Gastrocnemius medialis (tissue), 4 donors: ENCODE results near the gene ATF6. TPM values are rescaled to one million over a fixed set of nuclear protein-coding genes. Genes with fewer than 3 reads are reported as not detected.

ENCODE experiments used
- ATAC-seq, 2 donors: fragments of 150-250 bp; one replicate each; pipeline ENCODE4 v1.9.1; 2016
- DNase-seq, 2 donors: peaks; one replicate each; pipeline ENCODE4 v3.0.0-alpha.2; 2019
- H3K27ac ChIP-seq, 4 donors: fragments of 200-600 bp; sonication (generic); 1 replicate in 1 of 4; 2 replicates in 3 of 4; pipeline ENCODE4 v1.5.1; 2016 to 2018; ENCODE audit warnings: mild to moderate bottlenecking in 2 of 4, moderate library complexity in 1 of 4
- H3K27me3 ChIP-seq, 3 donors: fragments of 200-600 bp; sonication (generic) in 2 of 3; 1 replicate in 1 of 3; 2 replicates in 2 of 3; pipeline versions ENCODE4 v1.5.1 to v1.6.0; 2016 to 2019; ENCODE audit warnings: mild to moderate bottlenecking in 1 of 3, moderate library complexity in 1 of 3
- H3K36me3 ChIP-seq, 2 donors: fragments of 200-600 bp; sonication (generic) in 1 of 2; one replicate each; pipeline ENCODE4 v1.5.1; 2017 to 2018
- H3K4me1 ChIP-seq, 2 donors: fragments of 200-600 bp; sonication (generic) in 1 of 2; one replicate each; pipeline ENCODE4 v1.5.1; 2016 to 2017; ENCODE audit warnings: mild to moderate bottlenecking in 2 of 2
- H3K4me3 ChIP-seq, 4 donors: fragments of 200-600 bp; sonication (generic) in 3 of 4; 1 replicate in 1 of 4; 2 replicates in 3 of 4; pipeline ENCODE4 v1.5.1; 2016 to 2019; ENCODE audit warnings: mild to moderate bottlenecking in 2 of 4
- H3K9me3 ChIP-seq, 3 donors: fragments of 200-600 bp; sonication (generic) in 2 of 3; 1 replicate in 1 of 3; 2 replicates in 2 of 3; pipeline ENCODE4 v1.5.1; 2016 to 2019
- CTCF ChIP-seq, 5 experiments: fragments of 450-650 bp in 3 of 5; fragments of 200-600 bp in 2 of 5; sonication (generic) in 2 of 5; IDR thresholded peaks in 4 of 5; conservative IDR thresholded peaks in 1 of 5; 1 replicate in 4 of 5; 2 replicates in 1 of 5; pipeline ENCODE4 v1.5.1; 2016 to 2019; ENCODE audit warnings: antibody characterized with exemption in 5 of 5, mild to moderate bottlenecking in 3 of 5, moderate library complexity in 3 of 5
- POLR2A ChIP-seq, 2 donors: fragments of 450-650 bp; IDR thresholded peaks; one replicate each; pipeline ENCODE4 v1.6.1; 2017; ENCODE audit warnings: antibody characterized with exemption in 2 of 2, mild to moderate bottlenecking in 2 of 2, moderate library complexity in 2 of 2
- in situ Hi-C, 4 donors: fragments of 200-750 bp; cut with MboI; loops; one replicate each; pipeline versions ENCODE4 v1.15.0 to v1.8.0; 2017; ENCODE audit warnings: low sequenced_read_pairs in 4 of 4
- intact Hi-C: fragments of 100-400 bp; cut with DNase I; formaldehyde crosslinking; loops from one replicate; pipeline ENCODE4 v1.15.1; 2023; ENCODE audit warnings: low total_unique reads
- total RNA-seq, 4 donors: library from RNA; depleted of rRNA; stranded (reverse); fragments of >200 nt; gene quantifications; one replicate each; pipeline versions ENCODE4 v1.1.0 to v1.2.3, GENCODE V29; 2016

ATF6 gene
- total RNA-seq, 4 donors from 2014 or later: 15.3 to 20.1 (median 18.3) TPM

- no peak overlapping the region for H3K27ac ChIP-seq
- intact Hi-C loops: loop anchor here (10.0 kb wide), 1 partner anchor 59 kb away; no protein-coding TSS in a partner anchor
Measured at GRCh38 chr1:161943737-161944136, 177.6 kb downstream of the ATF6 start.

GRCh38 chr1:161944381-161944780 is 178.3 kb downstream of the ATF6 start:
- no peak for TF ChIP-seq POLR2A (IDR thresholded peaks at IDR 0.05)
- no peak for TF ChIP-seq CTCF (IDR thresholded peaks at IDR 0.05 in 4 of 5, conservative IDR thresholded peaks at IDR 0.05 in 1 of 5)
- Histone ChIP-seq H3K27me3 (no peaks in the 10 kb centered on the region), H3K27ac (no peak overlapping the region), H3K36me3 (no peaks in the 10 kb centered on the region), H3K9me3 (no peaks in the 10 kb centered on the region), H3K4me3 (no peak overlapping the region), H3K4me1 (peaks cover 14% of the 10 kb centered on the region in 2 donors)
- in situ Hi-C loops: no loop called here
- DNase-seq (no peak), ATAC-seq (no peak)
- intact Hi-C loops: loop anchor here (10.0 kb wide), 1 partner anchor 60 kb away; no protein-coding TSS in a partner anchor

More at GRCh38 chr1:161943737-161944136, 177.6 kb downstream of the ATF6 start:
- DNase-seq (no peak), ATAC-seq (no peak)
- TF ChIP-seq POLR2A (IDR thresholded peaks at IDR 0.05): no peak
- TF ChIP-seq CTCF (IDR thresholded peaks at IDR 0.05 in 4 of 5, conservative IDR thresholded peaks at IDR 0.05 in 1 of 5): no peak
- no peaks in the 10 kb centered on the region for H3K36me3 ChIP-seq
- no peak overlapping the region for H3K4me3 ChIP-seq
- no peaks in the 10 kb centered on the region for H3K9me3 ChIP-seq
- no peaks in the 10 kb centered on the region for H3K27me3 ChIP-seq
- peaks cover 7 to 8% of the 10 kb centered on the region in 2 donors for H3K4me1 ChIP-seq
- in situ Hi-C loops: no loop called here

GRCh38 chr1:161945306-161946060 is 179.4 kb downstream of the ATF6 start:
- no peaks in the 10 kb centered on the region for H3K36me3 ChIP-seq
- no peak for DNase-seq
- no peaks in the 10 kb centered on the region for H3K27me3 ChIP-seq
- in situ Hi-C loops (no loop called here), intact Hi-C loops (loop anchor here (10.0 kb wide), 1 partner anchor 61 kb away; no protein-coding TSS in a partner anchor)
- peaks cover 25% of the 10 kb centered on the region in 2 donors for H3K4me1 ChIP-seq
- TF ChIP-seq POLR2A (IDR thresholded peaks at IDR 0.05): no peak
- no peak for TF ChIP-seq CTCF (IDR thresholded peaks at IDR 0.05 in 4 of 5, conservative IDR thresholded peaks at IDR 0.05 in 1 of 5)
- H3K27ac ChIP-seq: no peak overlapping the region
- H3K4me3 ChIP-seq: no peak overlapping the region
- ATAC-seq: no peak
- H3K9me3 ChIP-seq: no peaks in the 10 kb centered on the region

- no peaks in the 10 kb centered on the region for H3K9me3 ChIP-seq
- H3K27ac ChIP-seq: no peak overlapping the region
- H3K36me3 ChIP-seq: no peaks in the 10 kb centered on the region
- ATAC-seq (no peak), DNase-seq (no peak)
- in situ Hi-C loops: no loop called here
- H3K4me1 ChIP-seq: peaks cover 32 to 34% of the 10 kb centered on the region in 2 donors
- H3K27me3 ChIP-seq: no peaks in the 10 kb centered on the region
- intact Hi-C loops: loop anchor here (10.0 kb wide), 1 partner anchor 62 kb away; no protein-coding TSS in a partner anchor
- no peak for TF ChIP-seq POLR2A (IDR thresholded peaks at IDR 0.05)
- no peak for TF ChIP-seq CTCF (IDR thresholded peaks at IDR 0.05 in 4 of 5, conservative IDR thresholded peaks at IDR 0.05 in 1 of 5)
- H3K4me3 ChIP-seq: no peak overlapping the region
Measured at GRCh38 chr1:161946071-161946987, 180.2 kb downstream of the ATF6 start.
